SJCRH30 (cell line): ENCODE data around the gene DAGLB. TPM values are rescaled to one million over a fixed set of nuclear protein-coding genes. Genes with fewer than 3 reads are reported as not detected.

Source experiments
- DNase-seq, 2 experiments: peaks; one replicate each; pipeline ENCODE4 v3.0.0-alpha.2; 2015 to 2020
- H3K27ac ChIP-seq: fragments of 250-450 bp; sonication (Bioruptor Pico); 2 replicates; pipeline ENCODE4 v1.5.1; 2020; ENCODE audit warnings: mild to moderate bottlenecking, moderate library complexity
- H3K27me3 ChIP-seq: fragments of 250-450 bp; sonication (Bioruptor Pico); 2 replicates; pipeline ENCODE4 v1.5.1; 2020; ENCODE audit warnings: mild to moderate bottlenecking, moderate library complexity
- H3K36me3 ChIP-seq: fragments of 250-450 bp; sonication (Bioruptor Pico); 2 replicates; pipeline ENCODE4 v1.5.1; 2020; ENCODE audit warnings: mild to moderate bottlenecking, moderate library complexity
- H3K4me1 ChIP-seq: fragments of 250-450 bp; sonication (Bioruptor Pico); 2 replicates; pipeline ENCODE4 v1.5.1; 2020; ENCODE audit warnings: mild to moderate bottlenecking, moderate library complexity
- H3K4me3 ChIP-seq: fragments of 250-450 bp; sonication (Bioruptor Pico); 2 replicates; pipeline ENCODE4 v1.5.1; 2020; ENCODE audit warnings: mild to moderate bottlenecking, moderate library complexity
- H3K9me3 ChIP-seq: fragments of 250-450 bp; sonication (Bioruptor Pico); replicated peaks from 2 replicates; pipeline ENCODE4 v1.5.1; 2020; ENCODE audit warnings: mild to moderate bottlenecking, moderate library complexity
- total RNA-seq: library from RNA; depleted of rRNA; stranded (reverse); fragments of >200 nt; shearing (Covaris generic); gene quantifications from 2 replicates; pipeline ENCODE4 v1.2.3, GENCODE V29; 2014; rRNA removed

Gene DAGLB, protein sequence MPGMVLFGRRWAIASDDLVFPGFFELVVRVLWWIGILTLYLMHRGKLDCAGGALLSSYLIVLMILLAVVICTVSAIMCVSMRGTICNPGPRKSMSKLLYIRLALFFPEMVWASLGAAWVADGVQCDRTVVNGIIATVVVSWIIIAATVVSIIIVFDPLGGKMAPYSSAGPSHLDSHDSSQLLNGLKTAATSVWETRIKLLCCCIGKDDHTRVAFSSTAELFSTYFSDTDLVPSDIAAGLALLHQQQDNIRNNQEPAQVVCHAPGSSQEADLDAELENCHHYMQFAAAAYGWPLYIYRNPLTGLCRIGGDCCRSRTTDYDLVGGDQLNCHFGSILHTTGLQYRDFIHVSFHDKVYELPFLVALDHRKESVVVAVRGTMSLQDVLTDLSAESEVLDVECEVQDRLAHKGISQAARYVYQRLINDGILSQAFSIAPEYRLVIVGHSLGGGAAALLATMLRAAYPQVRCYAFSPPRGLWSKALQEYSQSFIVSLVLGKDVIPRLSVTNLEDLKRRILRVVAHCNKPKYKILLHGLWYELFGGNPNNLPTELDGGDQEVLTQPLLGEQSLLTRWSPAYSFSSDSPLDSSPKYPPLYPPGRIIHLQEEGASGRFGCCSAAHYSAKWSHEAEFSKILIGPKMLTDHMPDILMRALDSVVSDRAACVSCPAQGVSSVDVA
- 15.5 and 16.9 TPM in 2 replicates for total RNA-seq

DNA sequence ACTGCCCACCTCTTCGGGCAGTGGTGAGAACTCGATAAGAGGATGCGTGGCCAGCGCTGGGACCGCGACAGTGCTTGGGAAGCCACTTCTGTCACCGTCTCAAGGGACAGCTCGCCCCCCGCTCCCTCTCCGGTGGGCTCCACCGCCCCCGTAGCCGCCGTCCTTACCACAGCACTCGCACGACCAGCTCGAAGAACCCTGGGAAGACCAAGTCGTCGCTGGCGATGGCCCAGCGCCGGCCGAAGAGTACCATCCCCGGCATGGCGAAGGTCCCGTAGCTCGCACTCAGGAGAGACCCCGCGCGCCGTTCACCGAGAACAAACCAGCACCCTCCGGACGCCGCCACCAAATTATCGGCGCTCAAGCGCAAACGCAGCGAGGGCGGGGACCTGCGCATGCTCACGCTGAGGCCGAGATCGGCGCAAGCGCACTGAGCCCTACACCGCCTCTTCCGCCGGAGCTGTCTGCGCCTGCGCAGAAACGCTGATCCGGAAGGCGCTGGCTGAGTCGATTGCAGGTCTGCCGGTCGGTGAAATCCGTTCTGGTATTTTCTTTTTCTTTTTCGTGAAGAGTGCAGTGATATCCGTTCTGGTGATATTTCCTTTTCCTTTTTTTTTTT lies at the start of gene DAGLB:
Gene DAGLB (minus strand): TSS at position 374 of the 619 bp plus-strand sequence. CDS start 112 bp downstream, at position 262.
- H3K36me3 ChIP-seq: peaks cover 27% of the 10 kb centered on the region
- H3K27me3 ChIP-seq: no peaks in the 10 kb centered on the region
- H3K4me3 ChIP-seq: peak within 1 kb of the TSS; percentile 88
- H3K9me3 ChIP-seq: no peaks in the 10 kb centered on the region
- peak; percentile 94 to 97 for DNase-seq
- peak within 1 kb of the TSS; percentile 67 for H3K27ac ChIP-seq
- no peaks in the 10 kb centered on the region for H3K4me1 ChIP-seq

DNA sequence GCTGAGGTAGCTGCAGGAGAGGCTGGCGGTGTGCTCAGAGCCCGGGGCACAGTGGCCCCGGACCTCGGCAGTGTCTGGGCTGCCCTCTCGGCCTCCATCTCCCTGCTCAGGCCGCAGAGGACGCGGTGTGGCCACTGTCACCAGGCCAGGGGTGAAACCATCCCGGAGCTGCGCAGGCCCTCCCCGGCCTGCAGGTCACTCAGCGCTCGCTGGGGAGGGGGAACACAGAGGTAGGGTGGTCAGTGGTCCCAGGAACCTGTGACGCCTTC lies 49.8 kb upstream of the DAGLB start:
- Histone ChIP-seq H3K36me3 (no peaks in the 10 kb centered on the region), H3K27ac (no peak overlapping the region), H3K27me3 (no peaks in the 10 kb centered on the region), H3K4me3 (peak overlapping the region; percentile 28), H3K9me3 (no peaks in the 10 kb centered on the region), H3K4me1 (no peaks in the 10 kb centered on the region)
- DNase-seq: no peak

DNA sequence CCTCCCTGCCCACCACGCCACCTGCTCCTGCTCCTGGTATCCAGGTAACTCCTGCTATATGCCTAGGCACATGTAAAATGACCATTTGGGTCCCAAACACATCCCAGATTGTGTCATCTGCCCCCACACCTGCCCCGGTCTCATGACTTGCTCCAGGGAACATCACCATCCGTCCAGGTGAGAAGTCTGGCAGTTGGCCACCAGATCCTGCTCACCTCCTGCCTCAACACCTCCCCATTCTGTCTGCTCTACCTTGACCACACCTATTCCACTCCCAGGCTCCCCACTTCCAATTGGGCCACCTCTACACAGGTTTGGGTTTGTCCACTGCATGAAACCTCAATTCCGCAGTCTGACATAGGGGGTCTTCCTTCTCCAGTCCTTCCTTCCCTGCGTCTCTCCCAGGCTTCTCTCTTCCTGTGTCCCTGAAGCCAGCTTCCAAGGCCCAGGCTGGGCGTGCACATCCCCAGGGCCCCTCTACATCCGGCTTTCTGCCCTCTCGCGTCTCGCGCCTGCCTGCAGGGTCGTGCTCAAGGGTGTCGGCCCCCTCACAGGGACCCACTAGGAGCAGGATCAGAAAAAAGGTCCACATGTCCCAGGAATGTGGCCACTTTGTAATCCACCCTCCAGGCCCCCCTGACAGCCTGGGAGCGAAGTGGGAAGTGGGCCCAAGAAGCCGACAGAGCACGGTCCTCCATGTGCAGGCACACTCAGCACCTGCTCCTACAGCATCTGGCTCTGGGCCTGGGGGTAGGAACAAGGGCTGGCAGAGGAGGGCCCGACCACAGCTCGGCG lies 49.3 kb upstream of the DAGLB start:
- H3K36me3 ChIP-seq: no peaks in the 10 kb centered on the region
- no peaks in the 10 kb centered on the region for H3K4me1 ChIP-seq
- H3K27ac ChIP-seq: no peak overlapping the region
- no peaks in the 10 kb centered on the region for H3K9me3 ChIP-seq
- H3K27me3 ChIP-seq: no peaks in the 10 kb centered on the region
- peak overlapping the region; percentile 28 for H3K4me3 ChIP-seq
- peak; percentile 49 to 56 for DNase-seq

DNA sequence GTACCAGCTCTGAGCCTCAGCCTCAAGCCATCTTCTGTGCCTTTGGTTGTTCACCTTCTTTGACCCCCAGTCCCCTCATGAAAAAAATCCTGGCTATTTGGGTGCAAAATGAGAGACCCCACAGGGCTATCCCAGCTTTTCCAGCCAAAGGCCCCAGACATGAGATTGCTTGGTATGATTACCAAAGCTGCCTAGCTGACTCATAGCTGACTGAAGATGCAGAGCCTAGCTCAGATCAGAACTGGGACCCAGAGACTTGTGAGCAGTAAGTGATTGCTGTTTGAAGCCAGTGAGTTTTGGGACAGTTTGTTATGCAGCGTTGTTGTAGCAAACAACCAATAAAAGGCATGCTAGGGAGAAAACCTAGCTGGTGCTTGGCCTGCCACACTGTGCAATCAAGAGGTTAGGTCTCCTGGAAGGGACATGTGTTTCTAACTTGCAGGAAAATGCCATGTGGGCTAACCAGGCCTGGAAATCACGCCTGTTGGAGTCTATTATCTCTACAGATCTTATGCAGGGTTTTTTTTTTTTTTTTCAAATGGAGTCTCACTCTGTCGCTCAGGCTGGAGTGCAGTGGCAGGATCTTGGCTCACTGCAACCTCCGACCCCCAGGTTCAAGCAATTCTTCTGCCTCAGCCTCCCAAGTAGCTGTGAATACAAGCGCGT lies 48.0 kb upstream of the DAGLB start:
- H3K27ac ChIP-seq: no peak overlapping the region
- no peaks in the 10 kb centered on the region for H3K4me1 ChIP-seq
- H3K27me3 ChIP-seq: no peaks in the 10 kb centered on the region
- no peaks in the 10 kb centered on the region for H3K9me3 ChIP-seq
- no peak for DNase-seq
- H3K4me3 ChIP-seq: no peak overlapping the region
- no peaks in the 10 kb centered on the region for H3K36me3 ChIP-seq

DNA sequence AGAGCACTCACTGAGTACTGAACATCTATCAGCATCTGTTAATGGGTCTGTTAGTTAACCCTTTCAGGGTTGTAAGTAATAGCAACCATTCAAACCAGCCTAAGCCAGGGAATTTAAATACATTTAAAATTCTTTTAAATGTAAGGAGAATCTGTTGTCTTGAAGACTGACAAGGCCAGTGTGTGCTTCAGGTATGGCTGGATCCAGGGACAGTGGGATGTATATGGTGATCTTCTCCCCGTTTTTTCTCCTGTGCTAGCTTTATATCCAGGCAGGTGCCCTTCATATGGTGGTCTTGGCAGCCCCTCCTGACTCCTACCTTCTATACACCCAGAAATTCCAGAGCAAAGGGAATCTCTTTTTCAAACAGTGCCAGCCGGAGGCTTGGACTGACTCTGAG lies 46.6 kb upstream of the DAGLB start:
- H3K4me3 ChIP-seq: no peak overlapping the region
- H3K27ac ChIP-seq: no peak overlapping the region
- H3K4me1 ChIP-seq: no peaks in the 10 kb centered on the region
- no peaks in the 10 kb centered on the region for H3K36me3 ChIP-seq
- H3K9me3 ChIP-seq: 0 out of 2 replicates have a peak, but pooled peaks cover 3% of the 10 kb centered on the region
- no peak for DNase-seq
- no peaks in the 10 kb centered on the region; the same call in 1 of the 2 replicates for H3K27me3 ChIP-seq

DNA sequence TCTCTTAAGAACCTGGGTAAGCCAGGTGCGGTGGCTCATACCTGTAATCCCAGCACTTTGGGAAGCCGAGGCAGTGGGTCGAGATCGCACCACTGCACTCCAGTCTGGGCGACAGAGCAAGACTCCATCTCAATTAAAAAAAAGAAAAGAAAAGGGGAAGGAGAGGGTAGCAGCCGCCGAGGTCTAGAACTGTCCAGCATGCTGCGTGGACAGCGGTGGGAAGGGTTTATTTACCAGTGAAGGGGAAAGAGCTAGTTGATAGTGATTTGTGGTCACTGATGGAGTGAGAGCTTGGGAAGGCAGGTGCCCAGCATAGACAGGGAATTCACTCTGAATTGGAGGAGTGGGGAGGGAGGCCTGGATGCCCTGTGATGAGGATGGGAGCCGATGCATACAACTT lies 43.4 kb upstream of the DAGLB start:
- no peak overlapping the region for H3K27ac ChIP-seq
- H3K4me1 ChIP-seq: no peaks in the 10 kb centered on the region
- H3K4me3 ChIP-seq: no peak overlapping the region
- no peaks in the 10 kb centered on the region for H3K36me3 ChIP-seq
- no peak for DNase-seq
- H3K9me3 ChIP-seq: 0 out of 2 replicates have a peak, but pooled peaks cover 3% of the 10 kb centered on the region
- H3K27me3 ChIP-seq: no peaks in the 10 kb centered on the region; the same call in 1 of the 2 replicates

DNA sequence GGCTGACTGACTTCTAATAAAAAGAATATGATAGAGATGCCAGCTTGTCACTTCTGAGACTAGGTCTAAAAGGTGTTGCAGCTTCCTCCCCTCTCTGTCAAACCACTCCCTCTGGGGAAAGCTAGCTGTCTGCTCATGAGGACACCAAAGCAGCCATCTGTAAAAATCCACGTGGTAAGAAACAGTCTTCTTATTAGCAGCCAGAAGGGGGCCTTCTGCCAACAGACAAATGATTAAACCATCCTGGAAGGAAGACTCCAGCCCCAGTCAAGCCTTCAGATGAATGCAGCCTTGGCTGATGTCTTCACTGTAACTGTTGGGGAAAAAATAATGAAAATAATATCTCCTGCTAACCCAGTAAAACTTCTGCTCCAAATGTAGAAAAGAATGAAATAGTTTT lies 41.9 kb upstream of the DAGLB start:
- no peak for DNase-seq
- Histone ChIP-seq H3K4me3 (no peak overlapping the region), H3K9me3 (0 out of 2 replicates have a peak, but pooled peaks cover 3% of the 10 kb centered on the region)

DNA sequence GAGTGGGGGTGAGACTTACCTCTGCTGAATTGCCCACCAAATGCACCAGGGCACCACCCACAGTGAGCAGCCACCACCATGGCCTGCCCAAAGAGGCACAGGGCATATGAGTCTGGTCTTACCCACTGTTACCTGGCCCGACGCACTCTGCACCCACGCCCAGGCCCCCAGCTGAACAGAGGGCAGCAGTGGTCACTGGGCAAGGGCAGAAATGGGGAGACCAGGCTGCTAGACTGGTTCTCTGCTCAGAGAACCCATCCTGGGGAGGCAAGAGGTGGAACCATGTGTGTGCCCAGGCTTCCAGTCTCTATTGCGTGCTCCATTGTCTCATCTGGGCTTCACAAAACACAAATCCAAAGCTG lies 39.4 kb upstream of the DAGLB start:
- Histone ChIP-seq H3K27me3 (no peaks in the 10 kb centered on the region; the same call in 1 of the 2 replicates), H3K27ac (no peak overlapping the region), H3K9me3 (0 out of 2 replicates have a peak, but pooled peaks cover 3% of the 10 kb centered on the region), H3K4me1 (peaks cover 7% of the 10 kb centered on the region), H3K36me3 (peaks cover 3% of the 10 kb centered on the region; the same call in 1 of the 2 replicates), H3K4me3 (no peak overlapping the region)
- DNase-seq: no peak

More for the DNA sequence above, 41.9 kb upstream of the DAGLB start:
- no peak overlapping the region for H3K27ac ChIP-seq
- no peaks in the 10 kb centered on the region for H3K36me3 ChIP-seq
- no peaks in the 10 kb centered on the region; the same call in 1 of the 2 replicates for H3K27me3 ChIP-seq
- no peaks in the 10 kb centered on the region for H3K4me1 ChIP-seq

DNA sequence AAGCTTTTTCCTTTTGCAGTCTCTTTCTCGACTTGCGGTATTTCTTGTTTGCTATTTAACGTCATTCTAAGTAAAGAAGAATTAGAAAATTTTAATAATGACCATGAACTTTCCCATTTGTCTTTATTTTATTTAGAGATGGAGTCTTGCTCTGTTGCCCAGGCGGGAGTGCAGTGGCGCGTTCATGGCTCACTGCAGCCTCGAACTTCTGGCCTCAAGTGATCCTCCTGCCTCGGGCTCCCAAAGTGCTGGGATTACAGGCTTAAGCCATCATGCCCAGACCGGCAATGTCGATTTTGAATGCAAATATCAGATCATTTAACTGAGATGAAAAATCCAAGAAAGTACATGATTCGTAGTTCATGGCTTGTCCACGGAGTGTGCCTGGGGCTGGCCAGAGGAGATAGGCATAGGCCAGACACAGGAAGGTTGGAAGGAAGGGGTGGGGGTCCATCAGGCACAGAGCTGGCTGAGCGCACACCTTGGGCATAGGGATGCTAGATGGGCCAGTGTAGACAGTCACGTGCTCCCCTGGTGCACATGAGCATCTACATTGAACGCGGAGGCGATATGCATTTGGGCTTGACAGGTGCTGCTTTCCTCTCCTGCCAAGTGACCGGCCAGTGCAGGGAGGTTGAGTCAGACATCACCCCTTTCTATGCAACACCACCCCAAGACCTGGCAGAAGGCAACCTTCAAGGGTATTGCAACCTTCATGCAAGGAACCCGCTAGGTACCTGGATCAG lies 38.9 kb upstream of the DAGLB start:
- no peaks in the 10 kb centered on the region; the same call in 1 of the 2 replicates for H3K27me3 ChIP-seq

DNA sequence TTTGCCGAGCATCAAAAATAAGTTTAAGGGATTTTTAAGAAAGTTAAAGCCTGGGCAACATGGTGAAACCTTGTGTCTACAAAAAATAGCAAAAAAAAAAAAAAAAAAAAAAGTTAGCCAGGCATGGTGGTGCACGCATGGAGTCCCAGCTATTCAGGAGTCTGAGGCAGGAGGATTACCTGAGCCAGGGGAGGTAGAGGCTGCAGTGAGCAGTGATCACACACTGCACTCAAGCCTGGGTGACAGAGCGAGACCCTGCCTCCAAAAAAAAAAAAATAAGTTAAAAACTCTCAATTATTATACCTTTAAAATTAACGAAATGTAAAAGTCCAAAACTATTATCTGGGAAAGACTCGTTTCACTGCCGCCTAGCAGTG lies 35.0 kb upstream of the DAGLB start:
- Histone ChIP-seq H3K36me3 (peaks cover 30% of the 10 kb centered on the region), H3K4me1 (peaks cover 8% of the 10 kb centered on the region), H3K27ac (no peak overlapping the region; the same call in 1 of the 2 replicates), H3K4me3 (peak overlapping the region; percentile 81), H3K27me3 (no peaks in the 10 kb centered on the region), H3K9me3 (no peaks in the 10 kb centered on the region)
- no peak for DNase-seq

More for the DNA sequence above, 38.9 kb upstream of the DAGLB start:
- no peak overlapping the region for H3K27ac ChIP-seq
- H3K36me3 ChIP-seq: peaks cover 7% of the 10 kb centered on the region; the same call in 1 of the 2 replicates
- H3K9me3 ChIP-seq: 0 out of 2 replicates have a peak, but pooled peaks cover 3% of the 10 kb centered on the region
- peaks cover 8% of the 10 kb centered on the region for H3K4me1 ChIP-seq
- no peak for DNase-seq
- no peak overlapping the region for H3K4me3 ChIP-seq

DNA sequence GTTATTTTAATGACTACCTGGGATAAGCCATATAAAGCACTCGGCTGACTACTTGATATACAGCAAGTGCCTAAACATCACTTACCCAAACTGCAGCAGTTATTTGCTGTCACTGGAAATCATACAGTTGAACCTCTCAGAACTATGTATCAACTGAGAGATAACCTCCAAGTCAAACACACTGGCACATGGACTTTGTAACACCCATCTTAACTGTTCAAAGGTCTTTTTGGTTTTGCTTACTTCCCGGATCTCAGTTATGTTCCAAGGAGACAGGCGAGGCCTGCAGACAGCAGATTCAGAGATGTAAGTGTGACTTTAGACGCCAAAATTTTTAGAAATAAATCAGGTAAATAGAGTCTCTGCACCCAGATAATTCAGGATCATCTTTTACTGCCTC lies 34.6 kb upstream of the DAGLB start:
- Histone ChIP-seq H3K27ac (no peak overlapping the region), H3K27me3 (no peaks in the 10 kb centered on the region), H3K36me3 (peaks cover 31% of the 10 kb centered on the region), H3K4me3 (peak overlapping the region; percentile 81), H3K4me1 (peaks cover 13% of the 10 kb centered on the region), H3K9me3 (no peaks in the 10 kb centered on the region)
- no peak for DNase-seq

DNA sequence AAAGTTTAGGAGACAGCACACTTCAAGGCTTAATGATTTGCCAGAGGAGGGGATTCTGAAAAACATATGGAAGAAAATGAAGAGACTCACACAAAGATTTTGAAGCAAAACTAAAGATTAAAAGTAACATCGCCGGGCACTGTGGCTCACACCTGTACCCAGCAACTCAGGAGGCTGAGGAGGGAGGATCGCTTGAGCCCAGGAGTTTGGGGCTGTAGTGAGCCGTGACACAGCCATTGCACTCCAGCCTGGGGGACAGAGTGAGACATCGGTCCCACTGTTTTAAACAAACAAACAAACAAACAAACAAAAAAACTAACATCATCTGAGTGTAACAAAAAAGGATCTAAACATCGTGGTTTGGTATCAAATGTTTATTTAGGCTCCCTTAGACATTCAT lies 33.7 kb upstream of the DAGLB start:
- Histone ChIP-seq H3K27me3 (no peaks in the 10 kb centered on the region), H3K36me3 (peaks cover 31% of the 10 kb centered on the region), H3K9me3 (no peaks in the 10 kb centered on the region), H3K4me1 (peaks cover 21% of the 10 kb centered on the region), H3K27ac (no peak overlapping the region), H3K4me3 (no peak overlapping the region)
- no peak for DNase-seq

DNA sequence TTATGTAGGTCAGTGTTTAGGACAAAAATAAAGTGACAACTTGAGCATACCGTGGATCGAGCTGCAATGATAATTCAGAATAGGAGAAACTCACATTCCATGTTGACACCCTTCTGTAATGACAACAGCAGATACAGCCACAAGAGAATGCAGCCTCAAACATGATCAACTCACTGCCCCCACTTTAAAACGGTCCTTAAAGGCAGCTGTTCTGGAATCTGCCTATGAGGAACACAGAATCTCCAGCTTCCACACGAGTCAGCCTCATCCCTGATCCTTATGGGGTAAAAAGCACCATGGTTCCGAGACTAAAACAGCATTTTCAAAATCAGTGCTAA lies 32.5 kb upstream of the DAGLB start:
- H3K36me3 ChIP-seq: peaks cover 31% of the 10 kb centered on the region
- DNase-seq: no peak
- H3K4me1 ChIP-seq: peaks cover 23% of the 10 kb centered on the region
- H3K9me3 ChIP-seq: no peaks in the 10 kb centered on the region
- H3K27me3 ChIP-seq: no peaks in the 10 kb centered on the region
- H3K27ac ChIP-seq: no peak overlapping the region
- H3K4me3 ChIP-seq: no peak overlapping the region
